GM19455 (cell line): ENCODE data around the gene BCOR.

Experiments used
- ATAC-seq: cut with Tn5 transposase; IDR thresholded peaks from one replicate; pipeline ENCODE4 v1.9.1; 2021; ENCODE audit not compliant: unreplicated experiment

The BCOR gene

GRCh38 chrX:40066700-40067099, 31.1 kb downstream of the BCOR start:
- ATAC-seq: no peak

GRCh38 chrX:40065296-40066046, 32.3 kb downstream of the BCOR start:
- ATAC-seq: no peak

GRCh38 chrX:40064055-40064597, 33.6 kb downstream of the BCOR start:
- no peak for ATAC-seq

- no peak for ATAC-seq
Observed at GRCh38 chrX:40063555-40063954, 34.2 kb downstream of the BCOR start.

DNA sequence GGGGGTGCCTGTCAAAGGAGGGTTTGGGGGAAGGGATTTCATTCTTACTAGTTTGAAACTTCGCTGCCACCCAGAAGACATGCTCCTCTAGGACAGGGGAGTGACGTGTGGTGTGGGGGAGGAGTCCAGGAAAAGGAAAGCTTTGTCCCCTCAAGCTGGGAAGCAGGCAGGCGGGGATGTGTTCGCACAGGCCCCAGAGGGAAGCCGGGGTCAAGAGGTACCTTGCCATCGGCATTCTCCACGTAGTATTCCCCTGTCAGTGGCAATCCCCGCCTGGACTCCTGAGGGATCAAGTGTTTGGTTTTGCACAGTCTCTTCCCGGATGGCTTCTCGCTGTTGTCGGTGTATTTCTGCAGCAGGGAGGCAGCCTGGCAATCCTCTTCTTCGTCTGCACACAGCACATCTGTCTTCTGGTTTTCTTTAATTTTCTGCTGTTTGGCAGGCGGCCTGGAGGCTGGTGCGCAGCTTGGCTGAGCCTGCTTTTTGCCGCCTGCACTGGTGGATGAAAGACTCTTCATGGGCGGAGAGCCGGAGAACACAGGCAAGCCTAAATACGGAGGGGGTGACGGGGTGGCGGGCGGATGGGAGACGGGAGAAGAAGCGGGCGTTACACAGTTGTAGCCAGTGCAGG, 35.1 kb downstream of the BCOR start:
- no peak for ATAC-seq

DNA sequence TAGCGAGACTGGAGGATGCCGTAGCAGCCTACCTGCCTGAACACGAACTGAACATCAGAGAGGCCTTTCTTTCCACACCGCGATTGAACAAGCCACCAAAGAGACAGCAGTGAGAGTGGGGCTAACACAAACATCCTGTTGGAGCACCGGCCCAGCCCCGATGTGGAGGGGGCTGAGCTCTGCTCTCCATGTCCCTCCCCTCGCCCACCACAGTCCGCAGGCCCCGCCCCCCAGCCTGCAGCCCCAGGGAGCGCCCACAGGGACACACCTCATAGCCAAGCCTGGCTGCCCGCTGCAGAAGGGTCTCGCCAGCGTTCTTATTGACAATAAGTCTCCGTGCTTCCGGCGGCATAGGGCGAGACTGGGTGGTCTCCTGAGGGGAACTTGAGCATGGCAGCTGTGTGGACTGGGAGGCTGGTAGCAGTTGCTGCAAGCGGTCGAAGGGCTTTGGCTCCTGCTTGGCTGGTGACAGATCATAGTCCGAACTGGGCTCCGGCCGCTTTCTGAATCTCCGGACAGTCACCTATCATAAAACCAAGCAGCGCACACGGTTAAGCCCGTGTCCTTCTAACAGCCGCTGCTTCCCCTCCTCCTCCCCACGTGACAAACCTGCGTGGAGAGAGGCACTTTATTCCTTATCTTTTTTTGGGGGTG, 35.8 kb downstream of the BCOR start:
- ATAC-seq: no peak

GRCh38 chrX:40061005-40061404, 36.8 kb downstream of the BCOR start:
- no peak for ATAC-seq

- no peak for ATAC-seq
Observed at GRCh38 chrX:40060356-40060845, 37.4 kb downstream of the BCOR start.

DNA sequence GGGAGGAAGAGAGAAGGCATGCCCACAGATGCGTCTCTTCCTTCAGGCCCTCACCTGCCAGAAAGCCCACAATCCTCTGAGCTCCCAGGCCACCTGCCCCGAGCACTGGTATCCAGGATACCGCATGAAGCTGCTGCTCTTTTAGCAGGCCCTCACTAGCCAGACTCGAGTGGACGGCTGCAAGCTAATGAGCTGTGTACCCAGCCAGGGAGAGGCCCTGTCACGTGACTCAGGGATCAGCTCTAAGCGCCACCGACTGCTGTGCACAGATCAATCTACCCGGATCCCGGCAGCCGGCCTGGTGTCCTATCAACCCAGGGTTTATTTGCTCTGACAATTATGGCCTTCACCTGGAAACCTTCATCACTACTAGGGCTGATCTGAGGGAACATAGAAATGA, 39.0 kb downstream of the BCOR start:
- ATAC-seq: no peak

DNA sequence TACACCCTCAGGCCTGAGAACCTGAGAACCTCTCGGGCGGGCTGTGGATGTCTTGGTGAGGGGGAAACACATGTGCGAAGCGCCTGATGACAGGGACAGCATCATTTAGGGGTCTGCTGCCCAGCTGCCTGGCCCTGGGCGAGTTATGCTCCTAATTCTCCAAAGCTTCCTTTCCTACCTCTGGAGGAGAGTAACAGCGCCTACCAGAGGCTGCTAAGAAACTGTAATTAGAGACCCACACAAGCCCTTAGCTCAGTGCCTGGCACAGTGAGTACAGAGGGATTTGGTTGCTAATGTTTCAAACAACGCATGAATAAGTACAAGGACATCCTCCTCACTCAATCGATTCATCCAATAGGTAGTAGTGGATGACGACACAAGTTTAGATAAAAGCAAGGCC, 40.4 kb downstream of the BCOR start:
- no peak for ATAC-seq

GRCh38 chrX:40056420-40056819, 41.3 kb downstream of the BCOR start:
- ATAC-seq: no peak

DNA sequence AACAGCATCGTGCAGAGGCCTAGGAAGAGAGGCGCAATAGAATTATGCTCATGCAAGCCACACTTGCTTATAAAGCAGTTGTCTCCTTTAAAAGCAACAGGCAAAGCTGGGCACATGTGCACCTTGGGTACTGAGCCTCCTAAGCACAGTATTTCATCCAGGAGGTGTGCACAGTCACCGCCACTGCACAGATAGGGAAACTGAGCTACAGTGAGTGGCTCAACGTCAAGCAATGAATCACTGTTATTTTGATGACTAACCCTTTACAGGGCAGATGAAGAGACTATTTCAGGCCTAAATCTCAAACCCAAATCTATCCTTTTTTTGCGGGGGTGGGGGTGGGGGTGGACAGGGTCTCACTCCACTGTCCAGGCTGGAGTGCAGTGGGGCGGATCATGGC, 42.3 kb downstream of the BCOR start:
- ATAC-seq: no peak

DNA sequence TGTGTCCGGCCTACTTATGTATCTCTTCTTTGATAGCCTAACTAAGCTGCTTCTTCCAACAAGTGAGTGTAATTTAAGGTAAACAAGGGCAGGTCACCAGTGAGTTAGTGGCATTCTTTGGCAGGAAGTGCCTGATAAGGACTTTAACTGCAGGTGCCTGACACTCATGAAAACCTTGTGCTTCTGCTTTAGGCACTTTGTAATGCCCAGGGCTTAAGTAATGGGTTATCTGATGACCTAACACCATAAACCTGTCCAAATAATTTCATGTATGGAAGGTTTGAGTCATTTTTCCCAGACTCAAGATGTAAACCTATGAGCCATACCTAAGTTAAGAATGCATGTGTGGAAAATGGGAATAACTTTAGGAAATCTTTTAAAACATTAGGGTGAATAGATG, 43.0 kb downstream of the BCOR start:
- no peak for ATAC-seq

DNA sequence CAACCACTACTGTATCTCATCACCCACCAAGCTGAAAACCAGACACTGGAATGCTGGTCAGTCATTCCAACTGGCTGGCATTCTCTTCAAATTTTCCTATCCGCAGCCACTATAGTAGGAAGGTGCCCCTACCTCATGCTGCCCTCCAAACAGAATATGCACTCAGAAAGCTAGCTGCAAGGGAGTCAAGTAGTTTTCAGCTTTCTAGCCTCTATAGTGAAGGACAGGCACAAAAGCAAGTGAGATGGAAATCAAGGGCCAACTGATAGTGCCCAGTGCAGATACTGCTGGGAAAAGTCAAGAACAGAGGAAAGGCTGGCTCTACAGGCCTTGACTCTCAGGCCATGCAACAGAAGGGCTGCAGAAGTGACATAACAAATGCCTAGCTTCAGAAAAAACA, 47.2 kb downstream of the BCOR start:
- ATAC-seq: no peak

GRCh38 chrX:40049084-40049641, 48.6 kb downstream of the BCOR start:
- ATAC-seq: no peak

- no peak for ATAC-seq
Observed at GRCh38 chrX:40047485-40047884, 50.3 kb downstream of the BCOR start.

DNA sequence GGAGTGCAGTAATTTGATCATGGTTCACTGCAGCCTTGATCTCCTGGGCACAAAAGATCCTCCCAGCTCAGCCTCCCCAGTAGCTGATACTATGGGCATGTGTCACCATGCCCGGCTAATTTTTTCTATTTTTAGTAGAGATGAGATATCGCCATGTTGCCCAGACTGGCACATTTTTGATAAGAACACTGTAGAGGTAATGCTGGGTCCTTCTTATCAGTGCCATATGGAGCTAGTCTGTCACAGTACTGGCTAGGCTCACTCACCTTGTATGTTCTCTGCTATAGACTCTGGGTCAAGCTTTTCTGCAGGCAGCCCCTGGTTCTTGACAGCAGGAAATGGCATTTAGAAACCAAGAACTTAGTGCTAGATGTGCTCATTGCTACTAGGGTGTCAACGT, 53.9 kb downstream of the BCOR start:
- ATAC-seq: no peak

DNA sequence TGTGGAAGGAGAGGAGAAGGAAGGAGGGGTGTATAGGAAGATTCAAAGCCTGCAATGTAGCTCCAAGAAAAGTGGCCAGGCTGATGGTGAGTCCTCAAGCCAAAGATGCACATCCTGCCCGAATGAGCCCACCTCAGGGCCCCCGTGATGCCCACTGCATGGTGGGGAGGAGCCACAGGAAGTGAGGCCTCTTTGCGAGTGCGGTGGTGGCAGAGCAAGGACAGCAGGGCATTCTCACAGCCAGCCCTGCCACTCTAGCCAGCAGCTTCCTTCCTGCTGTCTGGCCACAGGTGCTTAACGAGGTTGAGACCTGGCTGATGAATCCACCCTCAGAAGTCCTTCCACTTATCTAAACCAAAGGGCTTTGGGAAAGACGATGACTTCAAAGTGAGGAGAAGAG, 55.8 kb downstream of the BCOR start:
- ATAC-seq: no peak

DNA sequence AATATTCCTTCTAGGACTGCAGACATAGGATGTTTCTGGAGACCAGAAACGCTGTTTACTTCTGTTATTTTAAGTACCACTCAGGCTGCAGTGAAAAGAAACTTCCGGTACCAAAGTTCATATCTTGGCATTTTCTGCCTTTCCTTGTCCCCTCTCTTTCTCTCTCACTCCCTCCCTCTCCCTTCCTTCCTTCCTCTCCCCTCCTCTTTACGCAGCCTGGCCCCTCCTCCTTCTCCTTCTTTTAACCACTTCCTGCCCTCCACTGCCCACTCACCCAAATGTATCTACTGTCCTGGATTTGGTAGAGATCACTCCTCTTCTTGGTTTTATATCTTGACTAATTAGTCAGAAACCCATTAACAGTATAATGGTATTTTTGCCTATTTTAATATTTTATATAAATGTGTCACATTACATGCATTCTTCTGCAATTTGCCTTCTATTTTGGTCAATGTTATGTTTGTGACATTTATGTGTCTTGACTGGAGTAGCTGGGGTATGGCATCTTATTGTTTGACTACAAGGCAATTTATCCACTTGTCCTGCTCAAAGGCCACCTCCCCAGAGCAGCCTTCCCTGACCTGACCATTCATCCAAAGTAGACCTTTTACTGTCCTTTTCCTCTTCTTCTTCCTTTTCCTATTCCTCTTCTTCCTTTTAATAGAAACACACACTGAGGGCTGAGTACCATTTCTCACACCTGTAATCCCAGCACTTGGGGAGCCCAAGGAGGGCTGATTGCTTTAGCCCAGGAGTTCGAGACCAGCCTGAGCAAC, 56.9 kb downstream of the BCOR start:
- no peak for ATAC-seq

DNA sequence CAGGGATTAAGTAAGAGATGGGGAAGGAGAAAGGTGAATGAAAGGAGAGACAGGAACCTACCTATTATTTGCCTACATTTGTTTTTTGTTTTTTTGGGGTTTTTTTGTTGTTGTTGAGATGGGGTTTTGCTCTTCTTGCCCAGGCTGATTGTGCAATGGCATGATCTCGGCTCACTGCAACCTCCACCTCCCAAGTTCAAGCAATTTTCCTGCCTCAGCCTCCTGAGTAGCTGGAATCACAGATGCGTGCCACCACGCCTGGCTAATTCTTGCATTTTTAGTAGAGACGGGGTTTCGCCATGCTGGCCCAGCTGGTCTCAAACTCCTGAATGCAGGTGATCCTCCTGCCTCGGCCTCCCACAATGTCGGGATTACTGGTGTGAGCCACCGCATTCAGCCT, 57.9 kb downstream of the BCOR start:
- no peak for ATAC-seq

- ATAC-seq: no peak
Observed at GRCh38 chrX:40037367-40037766, 60.4 kb downstream of the BCOR start.
